Activated T-cell treated with anti-CD3 and anti-CD28 coated beads for 4 hours (primary cell): ENCODE results near the gene ACTA2.
A peak's percentile ranks its signal among the peaks of the same experiment; 100 is the strongest.

Experiments
- DNase-seq: peaks from one replicate; pipeline ENCODE4 v3.0.0-alpha.2; 2020

Gene ACTA2

DNA sequence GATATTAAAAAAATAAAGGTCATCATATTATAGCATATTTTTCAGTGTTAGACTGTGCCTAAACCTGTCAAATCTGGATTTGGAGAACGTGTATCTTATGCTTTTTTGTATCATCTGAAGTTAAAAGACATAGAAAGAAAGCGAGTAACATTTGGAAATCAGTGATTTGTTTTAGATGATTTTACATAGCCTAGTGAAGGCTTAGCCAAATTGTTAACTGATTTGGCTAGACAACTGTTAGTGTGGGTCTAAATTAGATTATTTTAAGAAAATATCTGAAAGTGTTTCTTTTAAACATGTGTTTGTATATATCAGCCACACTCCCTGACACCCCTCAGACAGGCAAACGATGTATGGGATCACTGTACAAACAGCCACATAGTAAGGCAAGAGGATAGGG lies 35.6 kb downstream of the ACTA2 start:
- no peak for DNase-seq

DNA sequence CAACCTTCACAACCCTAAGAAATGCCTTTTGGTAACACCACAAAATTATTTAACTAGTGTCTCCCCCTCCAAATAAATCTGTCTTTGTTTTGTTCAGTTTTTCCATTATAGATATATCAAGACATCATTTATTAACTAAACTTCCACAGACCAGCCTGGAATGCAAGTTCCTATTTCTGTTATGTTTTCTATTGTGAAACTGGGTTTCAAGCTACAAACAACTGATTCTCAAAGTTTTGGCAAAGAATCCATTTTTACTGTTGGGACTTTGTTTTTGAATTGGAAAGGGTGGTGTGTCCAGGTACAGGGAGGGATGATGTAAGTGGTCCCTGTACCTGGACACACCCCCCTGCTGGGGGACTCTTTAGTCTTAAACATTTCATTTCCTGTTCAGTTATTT lies 36.3 kb downstream of the ACTA2 start:
- no peak for DNase-seq

DNA sequence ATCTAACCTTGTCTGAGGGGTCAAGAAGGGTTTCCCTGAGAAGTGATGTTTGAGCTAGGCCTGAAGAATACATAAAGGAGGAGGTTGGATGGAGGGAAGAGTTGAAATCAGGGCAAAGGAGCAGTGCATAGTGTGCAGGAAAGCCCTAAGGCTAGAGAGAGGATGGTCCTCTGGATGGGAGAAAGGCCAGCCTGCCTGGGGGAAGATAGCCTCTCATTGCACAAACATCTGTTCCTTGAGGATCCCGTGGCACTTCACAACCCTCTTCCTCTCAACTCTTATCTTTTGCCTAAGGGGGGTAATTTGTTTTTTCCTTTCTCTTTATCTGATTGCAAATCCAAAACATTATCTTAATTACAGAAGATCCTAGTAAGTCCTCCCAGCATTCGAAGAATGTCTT lies 36.8 kb downstream of the ACTA2 start:
- DNase-seq: no peak

DNA sequence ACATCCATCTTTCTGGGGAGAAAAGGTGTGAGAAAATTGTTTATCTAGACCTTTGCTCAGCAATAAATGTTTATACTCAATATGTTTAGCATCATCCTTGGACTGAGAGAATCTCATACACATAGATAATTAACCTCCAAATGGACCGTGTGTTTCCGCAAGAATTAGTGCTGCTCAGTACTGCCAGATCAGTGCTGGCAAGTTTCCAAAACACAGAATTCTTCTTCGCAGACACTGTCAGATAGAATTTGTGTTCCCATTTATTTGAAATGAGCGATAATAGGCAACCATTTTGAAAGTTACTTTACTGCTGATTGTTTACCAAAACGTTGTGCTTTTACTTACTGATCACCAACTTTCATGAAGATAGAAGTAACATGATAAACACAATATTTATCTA lies 38.8 kb downstream of the ACTA2 start:
- no peak for DNase-seq

DNA sequence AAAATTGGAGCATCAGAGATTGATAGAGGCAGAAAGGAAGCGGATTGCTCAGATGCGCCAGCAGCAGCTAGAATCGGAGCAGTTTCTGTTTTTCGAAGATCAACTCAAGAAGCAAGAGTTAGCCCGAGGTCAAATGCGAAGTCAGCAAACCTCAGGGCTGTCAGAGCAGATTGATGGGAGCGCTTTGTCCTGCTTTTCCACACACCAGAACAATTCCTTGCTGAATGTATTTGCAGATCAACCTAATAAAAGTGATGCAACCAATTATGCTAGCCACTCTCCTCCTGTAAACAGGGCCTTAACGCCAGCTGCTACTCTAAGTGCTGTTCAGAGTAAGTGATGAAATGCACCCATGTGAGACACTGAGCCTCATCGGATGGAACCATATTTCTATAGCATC lies 39.4 kb downstream of the ACTA2 start:
- DNase-seq: no peak

DNA sequence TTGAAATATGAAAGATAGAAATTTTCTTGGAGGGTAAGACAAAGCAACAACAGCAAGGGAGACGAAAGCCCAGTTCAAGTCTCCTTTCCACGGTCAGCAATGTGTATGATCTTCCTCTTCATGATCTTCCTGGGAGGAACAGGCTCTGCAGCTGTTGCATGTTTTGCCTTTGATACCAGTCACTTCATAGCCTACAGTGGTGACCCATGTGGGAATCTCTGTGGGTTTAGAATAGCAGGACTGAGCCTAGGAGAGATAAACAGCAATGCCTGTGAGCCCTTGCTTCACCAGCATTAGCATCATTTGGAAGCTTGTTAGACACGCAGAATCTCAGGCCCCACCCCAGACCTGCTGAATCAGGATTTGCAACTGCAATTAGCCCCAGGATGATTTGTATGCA lies 40.7 kb downstream of the ACTA2 start:
- DNase-seq: no peak

DNA sequence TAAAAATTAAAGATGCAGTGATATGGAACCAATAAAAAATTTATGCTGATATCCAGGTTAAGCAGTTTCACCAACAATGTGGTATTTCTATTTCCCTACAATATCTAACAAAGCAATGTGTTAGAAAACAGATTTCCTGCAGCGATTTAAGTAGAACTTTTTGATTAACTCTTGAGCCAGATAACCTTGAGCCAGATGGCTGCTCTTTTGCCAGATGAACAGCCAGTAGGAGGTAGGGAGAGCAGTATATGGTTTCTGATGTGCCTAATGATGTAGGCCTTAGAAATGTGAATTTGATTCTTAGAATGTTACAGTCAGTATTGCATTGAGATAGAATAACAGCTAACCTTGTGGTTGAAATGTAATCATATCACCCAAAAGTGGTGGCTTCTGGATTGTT lies 41.5 kb downstream of the ACTA2 start:
- no peak for DNase-seq

DNA sequence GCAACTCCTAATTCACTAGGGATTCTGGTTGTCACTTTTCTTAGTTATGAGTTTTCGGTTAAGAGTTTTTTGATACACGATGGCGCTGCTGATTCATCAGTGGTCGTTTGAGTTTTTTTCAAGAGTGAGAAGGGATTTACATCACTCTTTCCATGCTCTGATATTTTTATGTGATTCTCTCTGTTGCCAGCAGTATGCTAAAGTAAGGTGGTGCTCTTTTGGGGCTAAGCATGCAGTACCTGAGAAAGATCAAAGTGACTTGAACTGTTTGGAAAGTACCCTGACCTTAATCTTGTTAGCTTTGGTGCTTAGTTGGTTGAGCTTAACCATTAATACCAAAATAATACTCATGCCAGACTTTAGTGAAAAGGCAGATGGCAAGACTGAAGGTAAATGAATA lies 44.4 kb downstream of the ACTA2 start:
- no peak for DNase-seq

DNA sequence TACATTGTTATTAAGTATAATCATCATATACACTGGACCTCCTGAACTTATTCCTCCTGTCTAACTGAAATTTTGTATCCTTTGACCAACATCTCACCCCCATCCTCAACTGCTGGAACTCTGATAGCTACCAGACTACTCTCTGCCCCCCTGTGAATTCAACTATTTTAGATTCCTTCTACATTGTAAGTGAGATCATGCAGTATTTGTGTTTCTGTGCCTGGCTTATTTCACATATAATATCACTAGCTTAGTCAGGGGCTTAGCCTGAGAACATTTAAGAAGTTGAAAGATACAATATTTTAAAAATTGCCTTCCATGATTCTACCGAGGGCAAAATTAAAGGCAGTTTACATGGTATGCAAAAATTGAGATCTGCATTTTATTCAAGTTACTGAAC lies 45.7 kb downstream of the ACTA2 start:
- DNase-seq: no peak

DNA sequence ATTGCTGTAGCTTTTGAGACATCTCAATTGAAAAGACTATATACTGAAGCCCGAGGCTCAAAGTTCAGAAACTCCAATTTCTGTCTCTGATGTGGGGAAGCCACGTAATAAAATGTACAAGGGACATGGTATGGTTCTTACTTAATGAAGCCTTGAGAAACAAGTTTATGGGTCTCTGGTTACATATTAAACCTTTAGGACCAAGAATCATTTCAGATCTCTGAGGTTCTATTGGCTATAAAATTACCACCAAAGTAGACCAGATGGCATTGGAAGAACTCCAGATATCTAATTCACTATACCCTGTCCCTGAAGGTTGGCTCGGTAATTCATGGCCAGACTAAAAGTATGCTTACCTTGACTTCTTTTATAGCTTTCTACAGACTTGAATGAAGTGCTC lies 48.9 kb downstream of the ACTA2 start:
- no peak for DNase-seq

DNA sequence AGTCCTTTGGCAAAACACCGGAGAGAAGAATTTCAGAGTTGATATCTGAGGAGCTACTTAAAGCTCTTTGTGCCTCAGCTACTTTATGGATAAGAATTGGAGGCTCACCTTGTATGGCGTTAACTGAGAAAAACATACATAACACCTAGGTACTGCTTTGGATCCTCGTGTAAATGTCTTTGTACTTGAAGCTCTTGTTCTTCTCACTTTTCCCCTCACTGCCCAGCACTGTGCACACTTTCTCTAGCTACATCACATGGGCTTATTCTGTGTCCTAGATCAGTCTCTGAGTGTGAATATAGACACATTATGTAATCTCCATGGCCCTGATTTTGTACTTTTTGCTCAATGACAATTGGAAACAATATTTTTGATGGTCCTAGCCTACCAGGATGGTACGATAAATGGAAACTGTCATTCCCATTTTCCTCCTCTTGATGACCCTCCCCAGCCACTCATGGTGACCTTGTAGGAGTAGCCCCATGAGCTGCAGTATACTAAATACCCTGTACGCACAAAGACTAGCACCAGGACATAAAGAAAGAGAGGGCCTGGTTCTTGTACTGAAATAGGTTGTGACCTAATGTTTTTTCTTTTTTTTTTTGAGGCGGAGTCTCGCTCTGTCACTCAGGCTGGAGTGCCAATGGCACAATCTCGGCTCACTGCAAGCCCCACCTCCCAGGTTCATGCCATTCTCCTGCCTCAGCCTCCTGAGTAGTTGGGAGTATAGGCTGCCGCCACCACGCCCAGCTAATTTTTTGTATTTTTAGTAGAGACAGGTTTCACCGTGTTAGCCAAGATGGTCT lies 50.4 kb downstream of the ACTA2 start:
- no peak for DNase-seq

DNA sequence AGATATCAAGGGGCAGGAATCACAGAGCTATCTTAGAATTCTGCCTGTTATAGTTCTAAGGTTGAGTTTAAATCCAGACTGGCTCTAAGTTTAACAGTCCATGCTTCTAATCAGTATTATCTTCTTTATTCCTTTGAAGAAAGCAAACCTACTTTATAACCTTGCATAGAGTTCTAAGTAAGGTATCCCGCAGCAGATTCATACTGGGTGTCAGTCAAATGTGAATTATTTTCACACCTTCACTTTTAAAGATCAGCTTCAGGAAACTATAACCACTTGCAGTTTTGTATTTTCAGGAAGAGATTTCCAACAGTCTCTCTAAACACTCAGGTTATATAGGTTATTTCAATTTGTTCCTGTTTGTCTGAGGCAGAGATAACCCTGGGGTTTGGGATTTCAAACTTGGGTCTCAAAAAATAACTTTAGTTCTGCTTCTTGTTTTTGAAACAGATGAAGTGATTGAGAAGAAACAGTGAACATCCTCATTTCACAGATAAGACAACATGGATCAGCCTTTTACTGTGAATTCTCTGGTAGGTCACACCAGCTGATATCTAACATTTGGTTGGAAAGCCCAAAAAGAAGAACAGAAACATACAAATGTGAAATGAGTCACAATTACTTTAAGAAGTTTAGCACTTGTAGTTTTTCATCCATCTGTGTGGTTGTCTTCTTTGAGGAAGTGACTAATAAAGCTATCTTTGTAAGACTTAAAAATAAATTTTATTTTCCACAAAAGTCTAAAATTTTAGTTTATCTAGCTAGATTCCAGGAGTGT lies 51.2 kb downstream of the ACTA2 start:
- no peak for DNase-seq

DNA sequence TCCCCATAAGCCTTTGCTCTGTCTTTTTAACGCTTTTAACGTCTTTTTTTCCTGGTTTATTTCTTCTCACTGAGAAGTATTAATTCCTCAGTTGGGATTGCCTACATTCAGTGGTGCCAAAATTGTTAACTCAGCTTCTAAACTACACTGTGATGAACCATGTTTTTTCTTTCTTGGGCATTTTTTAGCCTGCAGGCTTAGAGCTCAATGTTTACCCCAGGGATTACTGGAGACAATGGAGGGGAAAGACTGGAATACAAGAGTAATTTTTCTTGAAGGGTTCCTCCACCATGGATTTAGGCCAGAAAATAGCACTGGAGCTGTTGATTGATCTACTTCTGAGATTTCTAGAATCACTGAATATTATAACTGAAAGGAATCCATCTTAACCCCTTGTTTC lies 52.7 kb downstream of the ACTA2 start:
- no peak for DNase-seq

DNA sequence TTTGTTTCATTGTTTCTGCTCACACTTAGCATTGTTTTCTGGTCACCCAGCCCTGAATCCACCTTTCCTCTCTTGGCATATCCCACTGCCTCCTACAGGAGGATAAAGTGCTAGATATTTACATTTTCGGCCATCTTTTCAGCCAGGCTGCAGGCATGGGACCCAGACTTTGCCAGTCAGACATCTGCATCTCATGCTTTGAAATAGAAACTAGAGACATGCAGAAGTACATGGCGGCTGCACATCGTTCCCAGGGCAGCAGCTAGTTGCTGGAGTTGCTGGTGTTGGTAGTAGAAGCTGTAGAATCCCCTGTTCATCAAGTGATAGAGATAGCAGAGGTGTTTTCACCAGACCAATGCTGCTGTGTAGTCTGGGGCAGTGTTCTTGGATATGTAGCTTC lies 53.8 kb downstream of the ACTA2 start:
- DNase-seq: no peak

DNA sequence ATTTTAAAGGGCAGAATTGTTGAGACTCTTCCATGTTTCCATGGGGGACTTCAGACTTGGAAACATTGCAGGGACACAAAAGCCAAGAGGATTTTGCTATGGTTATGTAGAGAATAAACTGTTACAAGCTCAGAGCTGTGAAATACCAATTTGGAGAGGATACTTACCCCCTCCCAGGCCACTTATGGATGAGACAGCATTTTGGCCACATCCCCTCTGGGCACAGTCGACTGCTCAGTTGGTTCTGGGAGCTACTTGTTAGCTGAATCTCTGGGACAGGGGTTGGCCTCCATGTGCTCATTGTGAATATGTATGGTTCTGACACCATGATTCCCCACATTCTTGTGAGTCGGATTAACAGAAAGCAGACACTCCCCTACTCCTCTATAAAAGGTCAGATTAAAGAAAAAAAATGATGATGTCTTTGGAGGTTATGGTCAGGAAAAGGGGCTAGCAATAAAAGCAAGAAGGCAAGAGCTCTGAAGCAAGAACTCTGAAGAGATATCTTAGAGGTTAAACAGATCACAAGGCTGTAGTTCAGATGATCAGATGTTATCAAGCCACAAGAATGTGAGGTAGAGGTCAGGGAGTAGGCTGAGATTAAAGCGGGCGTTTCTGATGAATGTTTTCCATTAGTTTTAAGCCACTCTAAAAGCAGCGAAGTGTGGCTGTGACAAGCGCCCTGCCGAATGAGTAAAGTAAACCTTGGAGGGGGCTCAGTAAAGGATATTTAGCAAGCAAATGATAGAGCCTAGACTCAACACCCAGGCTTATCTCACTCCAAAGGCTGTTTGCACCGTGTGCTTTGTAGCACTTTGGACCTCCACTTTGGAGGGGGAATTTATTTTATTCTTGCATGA lies 55.3 kb downstream of the ACTA2 start:
- peak; percentile 24 for DNase-seq

DNA sequence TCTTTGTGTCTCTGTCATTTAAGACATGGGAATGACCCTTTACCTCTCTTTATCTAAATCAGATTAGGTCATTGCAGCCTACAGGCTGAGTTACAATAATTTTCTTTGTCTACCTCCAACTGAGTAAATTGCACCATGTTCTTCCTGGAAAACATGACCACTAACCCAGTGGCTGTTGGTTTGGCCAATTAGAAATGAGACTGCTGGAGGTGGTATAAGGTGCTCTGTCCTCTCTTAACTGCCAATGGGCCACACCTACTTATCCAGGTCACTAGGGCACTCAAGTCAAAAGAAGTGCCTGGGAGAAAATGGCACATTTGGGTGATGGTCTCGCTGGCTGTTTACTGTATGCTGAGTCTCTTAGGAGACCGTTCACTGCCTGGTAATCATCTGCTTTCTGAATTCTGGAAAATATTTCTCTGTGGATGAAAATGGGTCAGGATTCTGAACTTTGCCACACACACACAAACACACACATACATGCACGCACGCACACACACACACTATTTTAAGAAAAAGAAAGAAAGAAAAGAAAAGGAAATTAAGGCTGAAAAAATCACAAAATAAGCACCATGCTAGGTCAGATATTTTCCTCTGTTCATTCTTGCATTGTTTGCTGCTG lies 56.1 kb downstream of the ACTA2 start:
- DNase-seq: no peak

DNA sequence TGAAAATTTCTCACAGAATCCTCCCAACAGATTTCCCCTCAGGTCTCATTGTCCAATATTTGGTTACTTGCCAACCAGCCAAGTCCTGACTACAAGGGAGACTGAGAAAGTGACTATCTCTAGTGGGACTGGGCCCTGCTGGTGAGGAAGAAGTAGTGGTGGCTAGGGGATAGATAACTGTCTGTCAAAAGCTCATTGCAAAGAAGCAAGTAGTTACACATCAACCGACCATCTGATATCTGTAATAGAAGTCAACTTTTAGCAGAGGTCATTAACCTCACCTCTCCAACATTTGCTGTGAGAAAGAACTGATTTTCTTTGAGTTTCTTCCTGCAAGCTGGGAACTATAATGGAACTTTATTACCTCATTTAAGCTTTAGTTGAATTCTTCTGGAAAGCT lies 57.3 kb downstream of the ACTA2 start:
- no peak for DNase-seq

DNA sequence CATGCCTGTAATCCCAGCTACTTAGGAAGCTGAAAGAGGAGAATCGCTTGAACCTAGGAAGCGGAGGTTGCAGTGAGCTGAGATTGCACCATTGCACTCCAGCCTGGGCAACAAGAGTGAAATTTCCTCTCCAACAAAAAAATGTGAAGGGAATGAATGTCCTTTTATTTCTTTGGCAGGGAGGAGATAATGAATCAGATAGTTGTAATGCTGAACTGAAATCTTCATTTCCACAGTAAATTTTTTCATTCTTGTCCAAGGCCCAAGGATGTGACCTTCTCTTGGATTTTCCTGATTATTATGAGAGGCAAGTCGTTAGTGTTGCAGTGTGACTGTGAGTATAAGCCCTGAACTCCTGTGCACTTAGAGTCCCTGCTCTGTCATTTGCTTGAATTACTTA lies 59.0 kb downstream of the ACTA2 start:
- DNase-seq: no peak

DNA sequence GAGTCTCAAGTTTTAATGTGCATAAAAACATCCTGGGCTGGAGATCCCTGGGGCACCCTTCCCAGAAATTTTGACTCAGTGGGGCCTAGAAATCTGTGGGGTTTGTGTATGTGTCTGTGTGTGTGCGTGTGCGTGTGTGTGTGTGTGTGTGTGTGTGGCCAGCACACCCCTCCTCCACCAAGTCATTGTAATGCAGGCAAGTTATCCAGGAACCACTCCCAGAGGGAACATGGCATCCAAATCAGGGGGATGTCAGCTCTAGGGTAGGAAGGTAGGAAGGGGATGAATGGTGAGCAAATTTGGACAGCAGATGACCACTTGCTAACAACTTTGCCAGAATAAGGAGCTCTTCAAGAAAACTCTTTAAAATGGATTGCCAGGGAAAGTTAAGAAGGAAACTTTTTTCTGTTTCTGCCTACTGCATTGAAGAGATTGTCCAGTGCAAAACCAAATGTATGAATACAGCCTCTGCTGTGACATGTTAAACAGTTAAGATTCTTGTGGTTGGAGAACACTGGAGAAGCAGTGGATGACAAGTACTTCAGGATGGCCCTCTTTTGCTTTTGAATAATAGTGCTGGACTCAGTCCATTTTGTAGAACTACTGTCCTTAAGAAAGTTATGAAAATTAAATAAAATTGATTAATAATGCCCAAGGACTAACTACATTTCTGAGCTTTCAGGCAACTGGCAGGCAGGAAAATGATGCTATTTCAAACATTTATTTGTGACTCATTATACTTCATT lies 60.2 kb downstream of the ACTA2 start:
- DNase-seq: no peak

DNA sequence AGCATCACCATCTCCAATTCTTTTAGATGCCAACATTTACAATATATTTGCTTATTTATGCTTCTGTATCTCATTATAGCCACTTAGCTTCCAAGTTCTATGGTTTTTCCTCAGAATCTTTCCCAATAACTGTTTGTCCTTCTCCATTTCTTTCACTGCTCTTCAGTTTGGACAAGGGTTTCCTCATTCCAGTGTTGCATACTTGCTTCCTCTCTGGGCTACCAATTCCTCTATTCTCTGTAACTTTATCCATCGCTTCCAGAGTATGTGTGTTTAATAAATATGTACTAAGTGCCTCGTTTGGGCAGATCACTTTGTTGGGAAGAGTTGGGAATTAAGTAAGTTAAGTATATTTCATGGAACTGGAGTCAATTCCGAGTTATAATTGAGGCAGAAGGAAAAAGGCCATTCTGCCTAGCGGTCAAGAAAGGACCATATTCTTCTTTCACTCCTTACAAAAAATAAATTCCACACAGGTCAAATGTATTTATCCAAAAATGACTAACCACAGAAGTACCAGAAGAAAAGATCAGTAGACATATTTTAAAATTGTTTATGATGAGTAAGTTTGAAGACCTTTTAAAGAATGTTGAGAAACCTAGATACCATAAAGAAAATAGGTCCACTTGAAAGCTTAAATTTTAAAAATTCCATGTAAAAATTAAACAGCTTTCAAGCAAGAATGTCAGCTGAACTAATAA lies 61.7 kb downstream of the ACTA2 start:
- no peak for DNase-seq

DNA sequence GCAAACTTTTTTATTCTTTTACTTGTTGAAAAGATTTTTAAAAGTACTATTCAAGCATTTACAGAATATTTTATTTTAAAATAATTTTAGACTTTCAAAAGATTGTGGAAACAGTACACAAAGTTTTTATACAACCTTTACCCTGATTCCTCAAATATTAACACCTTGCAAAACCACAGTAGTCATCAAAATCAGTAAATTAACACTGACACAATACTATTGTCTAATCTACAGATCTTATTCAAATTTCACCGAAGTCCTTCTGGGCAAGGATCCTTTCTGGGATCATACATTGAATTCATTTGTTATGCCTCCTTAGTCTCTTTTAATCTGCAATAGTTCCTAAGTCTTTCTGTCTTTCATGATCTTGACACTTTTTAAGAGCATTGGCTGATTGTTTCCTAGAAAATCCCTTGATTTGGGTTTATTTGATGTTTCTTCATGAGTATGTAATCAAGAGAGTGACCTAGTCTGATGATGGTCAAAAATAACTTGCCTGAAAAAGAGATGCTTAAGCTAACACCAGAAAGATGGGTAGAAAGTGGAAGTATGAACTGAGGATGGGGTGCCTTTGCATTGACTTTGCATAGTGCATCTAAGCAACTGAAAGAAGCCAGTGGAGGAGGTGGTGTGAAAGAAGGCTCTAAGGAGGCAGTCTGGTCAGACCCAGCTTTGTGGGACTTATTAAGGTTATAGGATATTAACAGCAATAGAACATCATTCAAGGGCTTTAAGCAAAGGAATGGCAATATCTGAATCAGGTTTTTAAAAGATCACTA lies 62.8 kb downstream of the ACTA2 start:
- no peak for DNase-seq
